ENCODE data around the gene CEP41. TPM values are rescaled to one million over a fixed set of nuclear protein-coding genes. Genes with fewer than 3 reads are reported as not detected.

The CEP41 gene
- total RNA-seq, 1 experiment from 2014 or later: not detected

DNA sequence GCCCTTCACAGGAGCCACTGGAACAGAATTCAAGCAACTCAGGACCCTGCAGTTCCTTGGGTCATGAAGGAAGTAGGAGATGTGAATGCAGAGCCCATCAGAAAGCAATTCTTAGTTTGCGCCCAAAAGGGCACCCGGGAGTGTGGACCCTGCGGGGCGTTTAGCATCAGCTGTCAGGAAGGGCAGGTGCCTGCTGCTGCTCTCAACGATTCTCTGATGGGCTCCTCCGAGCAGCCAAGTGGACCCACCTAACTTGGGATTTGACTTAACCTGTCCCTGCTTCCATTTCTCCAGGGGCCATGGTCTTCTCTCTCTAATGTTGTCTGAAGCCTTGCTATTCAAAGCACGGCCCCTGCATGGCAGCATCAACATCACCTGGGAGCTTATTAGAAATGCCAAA, 79.1 kb downstream of the CEP41 start:
- no peak for DNase-seq (ENCODE audit: low spot score)
- in situ Hi-C loops (cut with HindIII; ENCODE audit: low sequenced_read_pairs): no loop called here

DNA sequence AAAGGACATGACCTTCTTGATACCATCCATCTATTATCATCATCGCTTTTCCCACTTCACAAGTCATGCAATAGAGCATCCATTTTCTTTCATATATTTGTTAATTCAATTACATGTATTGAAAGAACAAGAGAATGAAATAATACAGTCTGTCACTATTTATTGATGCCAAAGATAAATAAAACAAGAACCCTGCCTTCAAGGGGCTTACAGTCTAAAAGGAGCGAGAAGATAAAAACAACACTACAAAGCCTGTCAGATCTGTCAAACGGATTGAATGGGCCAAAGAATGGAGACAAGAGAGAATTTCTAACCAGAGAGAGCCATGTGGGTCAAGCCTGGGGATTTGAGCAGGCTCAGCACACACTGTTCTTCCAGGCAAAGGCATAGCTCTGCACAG, 80.3 kb downstream of the CEP41 start:
- in situ Hi-C loops (cut with HindIII; ENCODE audit: low sequenced_read_pairs): no loop called here

DNA sequence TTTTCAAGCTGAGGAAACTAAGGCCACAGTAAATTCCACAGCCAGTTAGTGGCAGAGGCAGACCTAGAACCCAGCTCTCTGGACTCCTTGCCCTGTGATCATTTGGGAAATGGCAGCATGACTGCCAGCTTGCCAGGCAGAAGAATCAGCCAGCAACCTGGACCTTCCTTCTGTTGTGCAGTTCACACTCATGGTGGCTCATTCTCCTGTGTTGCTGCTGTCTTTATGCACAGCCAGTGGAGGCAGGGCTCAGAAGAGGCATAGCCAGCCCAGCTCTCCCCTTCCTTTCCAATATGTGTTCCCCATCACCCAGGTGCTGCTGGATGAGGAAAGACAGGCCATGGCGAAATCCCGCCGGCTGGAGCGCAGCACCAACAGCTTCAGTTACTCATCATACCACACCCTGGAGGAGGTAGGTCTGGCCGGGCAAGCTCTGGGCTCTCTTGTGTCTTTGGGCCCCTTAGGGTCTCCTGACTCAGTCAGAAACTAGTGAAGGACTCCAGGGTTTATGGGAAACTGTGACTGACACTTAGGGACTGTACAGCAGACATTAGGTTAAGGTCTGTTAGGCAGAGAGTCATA, 81.4 kb downstream of the CEP41 start:
- DNase-seq (ENCODE audit: low spot score): no peak
- in situ Hi-C loops (cut with HindIII; ENCODE audit: low sequenced_read_pairs): no loop called here

More for the DNA sequence above, 80.3 kb downstream of the CEP41 start:
- DNase-seq (ENCODE audit: low spot score): no peak

DNA sequence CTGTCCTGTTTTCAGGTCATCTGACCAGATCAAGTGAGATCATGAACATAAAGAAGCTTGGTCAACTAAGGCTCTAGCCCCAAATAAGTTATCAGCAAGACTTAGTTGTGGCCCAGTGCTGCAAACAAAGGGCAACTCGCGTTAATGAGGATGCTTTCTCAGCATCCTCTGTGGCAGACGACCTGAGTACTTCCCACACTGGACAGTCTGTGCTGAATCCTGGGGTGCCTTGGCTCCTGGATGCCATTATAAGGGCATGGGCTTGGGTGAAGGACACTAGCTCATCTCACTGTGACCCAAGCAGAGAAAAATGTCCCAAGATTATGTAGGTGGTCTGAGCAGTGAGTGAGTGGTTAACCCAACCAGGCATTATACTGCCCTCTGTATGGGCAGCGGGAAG, 82.3 kb downstream of the CEP41 start:
- no peak for DNase-seq (ENCODE audit: low spot score)
- in situ Hi-C loops (cut with HindIII; ENCODE audit: low sequenced_read_pairs): no loop called here

DNA sequence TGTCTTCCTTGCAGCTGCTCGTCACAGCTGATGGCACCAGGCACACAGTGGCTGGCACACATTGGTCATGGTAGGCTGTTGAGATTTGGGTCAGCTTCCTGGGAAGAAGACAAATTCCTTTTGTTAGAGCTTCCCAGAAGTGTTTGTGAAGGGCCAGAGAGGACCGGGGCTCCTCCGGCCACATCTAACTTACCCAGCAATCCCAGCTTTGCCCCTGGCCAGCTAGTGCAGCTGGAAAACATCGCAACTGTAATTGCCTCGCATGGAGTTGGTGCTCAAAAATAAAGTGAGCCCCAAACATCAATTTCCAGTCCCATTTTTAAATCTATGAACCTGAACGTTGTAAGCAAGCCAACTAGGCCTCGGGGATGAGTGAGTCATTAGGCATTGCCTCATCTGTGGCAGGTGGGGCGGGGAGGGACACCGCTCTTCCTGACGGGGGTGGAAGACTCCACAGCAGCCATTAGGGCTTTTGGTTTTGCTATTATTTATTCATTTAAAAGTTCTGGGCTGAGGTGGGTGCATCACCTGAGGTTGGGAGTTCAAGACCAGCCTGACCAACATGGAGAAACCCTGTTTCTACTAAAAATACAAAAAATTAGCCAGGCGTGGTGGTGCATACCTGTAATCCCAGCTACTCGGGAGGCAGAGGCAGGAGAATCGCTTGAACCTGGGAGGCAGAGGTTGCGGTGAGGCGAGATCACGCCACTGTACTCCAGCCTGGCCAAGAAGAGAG, 83.8 kb downstream of the CEP41 start:
- DNase-seq (ENCODE audit: low spot score): no peak
- in situ Hi-C loops (cut with HindIII; ENCODE audit: low sequenced_read_pairs): no loop called here

DNA sequence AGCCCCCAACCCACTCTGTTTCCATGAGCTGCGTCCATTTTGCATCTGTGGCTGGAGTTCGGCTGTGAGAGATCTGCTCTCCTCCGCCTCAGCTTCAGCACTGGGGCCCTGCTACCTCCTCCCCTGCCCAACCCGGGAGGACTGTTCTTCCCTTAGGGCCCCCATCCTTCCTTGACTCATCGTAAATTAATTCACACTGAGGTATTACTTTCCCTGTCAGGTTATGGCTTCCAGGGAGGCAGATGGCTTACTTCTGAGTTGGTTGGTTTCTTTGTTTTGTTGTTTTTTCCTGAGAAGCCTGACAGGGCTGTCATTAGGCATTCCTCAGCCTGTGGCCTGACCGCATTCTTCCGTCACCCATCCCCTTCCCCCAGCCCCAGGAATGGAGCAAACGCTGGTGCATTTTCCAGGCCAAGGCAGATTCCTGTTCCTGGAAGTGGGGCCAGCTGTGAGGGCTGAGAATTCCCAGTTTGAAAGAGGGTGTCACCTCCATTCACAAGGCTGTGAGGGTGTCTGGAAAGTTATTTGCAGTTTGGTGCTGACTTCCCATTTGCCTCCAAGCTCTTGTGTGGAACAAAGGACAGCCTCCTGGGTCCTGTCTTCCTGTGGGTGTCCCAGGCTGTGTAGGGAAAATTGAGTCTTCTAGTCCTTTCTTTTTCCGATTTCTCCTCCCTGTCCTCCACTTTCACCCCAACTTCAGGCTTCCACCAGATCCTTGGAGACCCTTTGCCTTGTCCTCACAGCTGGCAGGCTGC, 84.5 kb downstream of the CEP41 start:
- in situ Hi-C loops (cut with HindIII; ENCODE audit: low sequenced_read_pairs): no loop called here
- no peak for DNase-seq (ENCODE audit: low spot score)

DNA sequence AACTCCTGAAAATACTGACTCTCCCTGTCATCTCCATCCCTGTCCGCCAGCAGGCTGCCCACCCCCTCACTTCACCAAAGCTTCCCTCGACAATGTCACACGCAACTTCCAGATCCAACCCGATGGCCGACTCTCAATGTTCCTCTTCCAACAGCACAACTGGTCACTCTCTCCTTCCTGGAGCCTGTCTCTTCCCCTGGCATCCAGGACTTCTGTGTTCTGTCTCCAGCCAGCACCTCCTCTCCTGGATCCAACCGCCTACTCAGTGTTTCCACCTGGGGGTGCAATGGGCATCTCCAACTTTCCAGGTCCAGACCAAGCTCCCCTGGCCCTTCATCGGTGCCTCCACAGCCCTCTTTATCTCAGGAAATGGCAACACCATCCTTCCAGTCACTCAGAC, 87.6 kb downstream of the CEP41 start:
- in situ Hi-C loops (cut with HindIII; ENCODE audit: low sequenced_read_pairs): no loop called here
- DNase-seq (ENCODE audit: low spot score): no peak

DNA sequence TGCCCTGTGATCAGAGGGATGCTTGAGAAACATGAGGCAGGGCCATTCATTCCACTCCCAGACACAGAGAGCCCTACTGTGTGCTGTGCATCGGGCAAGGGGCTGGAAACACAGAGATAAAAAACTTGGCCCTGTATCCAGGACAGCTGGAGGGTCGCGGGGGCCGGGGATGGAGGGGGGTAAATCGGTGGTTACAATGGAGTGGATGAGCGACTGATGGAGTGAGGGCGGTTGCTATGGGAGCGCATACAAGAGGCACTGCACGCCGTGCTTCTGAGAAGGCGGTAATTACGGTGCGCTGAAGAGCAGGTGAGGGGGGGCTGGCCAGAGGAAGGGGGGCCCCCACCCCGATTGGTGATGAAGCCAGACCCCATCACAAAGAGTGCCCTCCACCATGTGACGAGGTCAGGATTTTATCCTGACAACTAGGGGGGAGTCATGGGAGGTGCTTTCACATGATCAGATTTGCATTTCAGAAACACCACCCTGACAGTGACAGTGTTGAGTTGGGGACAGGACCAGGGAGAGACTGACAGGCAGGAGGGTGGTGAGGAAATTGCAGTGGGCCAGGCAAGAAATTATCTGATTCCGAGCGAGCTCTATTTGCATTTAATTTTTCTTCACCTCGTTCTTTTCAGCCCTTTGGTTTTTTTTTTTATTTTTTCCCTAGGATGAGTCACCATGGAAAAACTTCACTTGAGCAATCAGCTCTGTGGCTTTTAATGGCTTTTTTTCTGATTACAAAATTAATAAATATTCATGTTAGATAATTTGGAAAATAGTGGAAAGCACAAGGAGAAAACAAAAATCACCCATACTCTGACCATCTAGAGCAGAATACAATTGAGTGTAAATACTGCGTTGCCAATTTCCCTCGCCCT, 88.4 kb downstream of the CEP41 start:
- no peak for DNase-seq (ENCODE audit: low spot score)
- in situ Hi-C loops (cut with HindIII; ENCODE audit: low sequenced_read_pairs): no loop called here

DNA sequence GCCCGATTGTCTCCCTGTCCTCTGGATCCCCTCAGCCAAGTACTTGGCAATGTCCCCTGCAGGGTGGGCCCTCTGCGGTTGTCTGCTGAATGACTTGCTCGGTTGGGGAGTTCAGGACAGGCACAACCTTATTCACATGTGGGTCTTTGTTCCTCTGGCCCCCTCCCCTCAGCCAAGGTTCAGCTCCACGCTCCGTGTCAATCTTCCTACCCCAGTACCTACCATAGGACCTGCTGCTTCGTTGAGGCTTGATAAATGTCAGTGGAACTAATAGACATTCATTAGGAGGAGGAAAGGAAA, 89.1 kb downstream of the CEP41 start:
- DNase-seq (ENCODE audit: low spot score): no peak
- in situ Hi-C loops (cut with HindIII; ENCODE audit: low sequenced_read_pairs): no loop called here

DNA sequence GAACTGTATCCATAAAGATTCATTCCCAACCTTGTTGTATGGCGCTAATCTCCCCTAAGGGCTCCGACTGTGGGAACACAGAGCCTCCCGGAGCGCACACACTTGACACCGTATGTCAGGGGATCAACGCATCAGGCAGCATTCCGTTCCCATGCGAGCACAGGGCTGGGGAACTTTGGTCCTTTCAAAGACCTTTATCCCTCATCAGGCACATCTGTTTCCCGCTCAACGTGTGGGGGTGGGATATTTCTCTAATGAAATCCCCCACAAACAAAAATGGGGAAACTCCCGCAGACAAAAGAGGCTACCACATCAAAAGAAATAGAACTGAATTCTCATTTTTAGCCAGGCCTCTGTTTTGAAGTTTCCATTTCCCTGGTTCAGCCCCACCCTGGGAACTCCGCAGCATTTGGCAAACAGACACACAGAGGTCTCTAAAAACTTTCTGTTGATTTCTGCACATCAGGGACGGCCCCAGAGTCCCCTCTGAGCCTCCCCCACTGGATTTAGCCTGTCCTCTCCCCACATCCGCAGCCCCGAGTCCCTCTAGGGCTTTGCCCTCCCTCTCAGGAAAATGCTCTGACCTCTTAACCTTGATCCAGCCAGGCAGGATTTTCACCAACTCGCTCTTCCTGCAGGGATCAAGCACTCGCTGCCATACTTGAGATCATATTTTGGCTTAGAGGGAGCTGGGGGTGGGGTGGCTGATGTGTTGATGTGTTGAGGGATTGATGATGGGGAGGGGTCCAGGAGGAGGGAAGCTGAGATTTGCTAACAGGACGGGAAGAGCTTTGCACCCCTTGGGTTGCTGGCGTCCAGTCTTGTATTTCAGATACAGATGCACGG, 89.6 kb downstream of the CEP41 start:
- DNase-seq (ENCODE audit: low spot score): no peak
- in situ Hi-C loops (cut with HindIII; ENCODE audit: low sequenced_read_pairs): no loop called here

DNA sequence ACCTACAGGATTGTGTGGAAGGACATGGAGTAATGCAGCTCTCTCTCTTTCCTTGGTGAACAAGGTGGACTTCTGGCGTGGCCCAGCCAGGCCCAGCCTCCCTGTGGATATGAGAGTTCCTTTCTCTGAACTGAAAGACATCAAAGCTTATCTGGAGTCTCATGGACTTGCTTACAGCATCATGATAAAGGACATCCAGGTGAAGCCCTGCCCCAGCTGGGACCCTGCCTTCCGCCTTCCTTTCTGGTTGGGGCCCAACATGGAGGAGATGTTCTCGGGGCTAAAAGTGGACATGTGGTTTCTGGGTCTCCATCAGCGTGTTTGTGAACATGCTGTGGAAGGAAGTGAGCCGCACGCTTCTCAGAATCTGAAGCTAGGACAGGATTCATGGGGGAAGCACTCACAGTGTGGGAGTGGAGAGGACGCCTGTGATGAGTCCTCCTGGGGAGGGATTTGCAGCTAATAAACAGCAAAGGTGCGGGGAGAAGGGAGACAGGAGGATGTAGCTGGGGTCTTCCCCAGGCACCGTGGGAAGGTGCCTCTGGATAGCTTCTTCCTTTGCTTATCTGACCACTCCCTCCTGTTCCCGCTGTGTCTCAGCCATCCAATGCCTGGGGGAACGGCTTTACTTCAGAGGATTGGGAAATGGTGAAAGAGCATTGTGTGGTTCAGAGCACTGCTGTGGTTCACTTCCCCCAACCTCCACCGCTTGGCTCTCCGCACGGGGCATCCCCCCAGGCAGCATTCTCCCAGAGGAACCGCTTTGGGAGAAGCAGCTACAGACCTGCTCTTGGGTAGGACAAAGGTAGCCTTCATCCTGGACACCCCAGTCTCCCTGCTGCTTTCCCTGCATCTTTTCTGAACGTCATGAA, 90.7 kb downstream of the CEP41 start:
- in situ Hi-C loops (cut with HindIII; ENCODE audit: low sequenced_read_pairs): no loop called here
- no peak for DNase-seq (ENCODE audit: low spot score)

DNA sequence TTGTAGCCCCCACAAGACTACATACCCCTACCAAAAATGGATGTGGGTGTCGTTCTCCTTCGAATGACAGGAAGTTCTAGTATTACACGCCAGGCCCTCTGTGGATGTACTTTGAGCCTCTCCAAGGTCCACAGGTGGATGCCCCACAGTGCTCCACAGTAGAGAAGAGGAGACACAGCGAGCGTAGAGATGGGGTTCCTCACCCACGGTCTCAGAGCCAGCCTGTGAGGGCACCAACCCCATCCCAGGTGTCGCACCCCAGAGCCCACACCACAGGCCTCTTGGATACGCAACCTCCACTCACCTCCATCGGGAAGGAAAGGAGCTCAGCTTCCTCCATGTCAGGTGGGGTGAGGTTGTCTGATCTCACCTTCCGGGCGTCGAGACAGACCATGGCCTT, 93.9 kb downstream of the CEP41 start:
- in situ Hi-C loops (cut with HindIII; ENCODE audit: low sequenced_read_pairs): no loop called here
- DNase-seq (ENCODE audit: low spot score): no peak

DNA sequence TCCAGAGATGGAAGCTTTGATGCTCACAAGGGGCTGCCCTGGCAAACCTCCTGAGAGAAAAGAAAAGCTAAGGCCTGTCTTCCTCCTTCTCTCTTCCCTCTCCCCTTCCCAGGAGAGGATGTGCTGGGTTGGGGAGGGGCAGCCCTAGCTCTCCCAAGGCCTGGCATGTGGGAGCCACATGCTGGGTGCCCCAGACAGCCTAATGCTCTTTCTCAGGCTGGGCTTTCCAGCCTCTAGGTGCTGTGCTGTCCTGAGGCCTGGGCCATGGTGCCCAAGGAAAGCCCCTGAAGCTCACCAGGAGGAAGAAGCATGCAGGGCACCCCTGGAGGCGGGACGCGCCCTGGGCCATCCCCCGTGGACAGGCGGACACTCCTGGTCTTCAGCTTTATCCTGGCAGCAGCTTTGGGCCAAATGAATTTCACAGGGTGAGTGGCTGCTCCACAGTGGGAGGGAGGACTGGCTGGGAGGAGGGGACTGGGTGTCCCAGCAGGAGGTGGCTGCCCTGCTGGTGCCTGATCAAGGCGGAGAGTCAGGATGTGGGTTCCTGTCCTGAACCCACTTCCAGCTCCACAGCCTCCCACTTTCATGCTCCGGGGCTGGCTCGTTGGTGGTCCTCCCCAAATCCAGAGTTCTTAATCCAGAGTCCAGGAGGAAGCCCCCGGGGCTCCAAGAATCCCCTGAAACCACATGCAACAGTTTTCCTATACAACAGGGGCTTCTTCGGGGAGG, 94.5 kb downstream of the CEP41 start:
- in situ Hi-C loops (cut with HindIII; ENCODE audit: low sequenced_read_pairs): no loop called here
- no peak for DNase-seq (ENCODE audit: low spot score)

DNA sequence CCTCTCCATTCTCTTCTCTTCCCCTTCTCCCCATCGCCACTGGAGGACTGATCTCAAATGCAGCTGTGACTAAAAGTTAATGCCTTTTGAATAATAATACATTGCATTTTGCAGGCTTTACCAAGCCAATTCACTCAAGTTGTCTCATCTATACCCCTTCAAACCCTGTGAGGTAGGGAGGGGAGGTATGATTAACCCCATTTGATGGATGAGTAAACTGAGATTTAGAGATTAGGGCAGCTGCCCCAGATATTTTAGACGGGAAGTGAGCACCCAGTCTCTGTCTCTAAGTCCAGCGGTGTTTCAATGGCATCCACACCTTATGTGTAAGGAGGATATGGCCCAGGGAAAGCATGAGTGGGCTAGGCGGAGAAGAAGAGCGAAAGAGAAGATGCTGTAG, 95.1 kb downstream of the CEP41 start:
- in situ Hi-C loops (cut with HindIII; ENCODE audit: low sequenced_read_pairs): no loop called here
- DNase-seq (ENCODE audit: low spot score): no peak

DNA sequence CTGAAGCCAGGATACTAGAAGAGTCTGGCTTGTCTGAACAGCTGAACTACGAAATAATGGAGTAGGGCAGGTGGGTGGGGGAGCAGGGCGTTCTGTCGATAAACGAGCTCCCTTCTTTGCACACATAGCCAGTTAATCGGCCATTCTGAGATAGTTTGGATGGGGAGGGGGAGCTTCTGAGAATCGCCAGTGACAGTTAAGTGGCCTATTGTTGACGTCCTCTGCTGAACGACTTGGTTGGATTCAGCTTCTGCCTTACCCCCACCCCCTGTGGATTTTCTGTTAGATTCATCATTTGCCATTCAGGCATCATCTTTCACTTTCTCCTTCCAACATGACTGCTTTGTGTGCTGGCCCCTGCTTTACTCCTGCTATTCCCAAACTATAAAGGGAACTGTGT, 95.7 kb downstream of the CEP41 start:
- in situ Hi-C loops (cut with HindIII; ENCODE audit: low sequenced_read_pairs): no loop called here

DNA sequence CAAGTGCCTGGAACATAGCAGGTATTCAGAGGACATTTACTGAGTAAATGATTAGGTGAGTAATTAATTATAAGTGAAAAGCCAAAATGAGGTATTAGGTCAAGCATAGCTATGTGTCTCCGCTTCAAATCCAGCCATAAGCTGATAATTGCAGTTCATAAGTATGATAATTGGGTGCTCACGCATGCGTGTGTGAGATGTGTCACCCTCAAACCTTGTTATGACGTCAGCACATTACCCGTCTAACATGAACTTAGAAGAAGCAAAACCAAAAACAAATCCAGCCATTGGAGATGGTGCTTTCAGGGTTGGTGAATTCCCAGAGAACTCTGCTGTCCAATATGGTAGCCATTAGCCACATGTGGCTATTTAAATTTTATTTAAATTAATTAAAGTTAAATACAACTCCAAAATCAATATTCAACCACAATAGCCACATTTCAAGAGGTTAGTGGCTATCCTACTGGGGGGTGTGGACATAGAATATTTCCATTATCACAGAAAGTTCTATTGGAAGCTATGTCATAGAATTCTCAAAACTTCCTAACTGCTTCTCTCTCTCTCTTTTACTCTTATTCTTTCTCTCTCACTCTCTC, 96.4 kb downstream of the CEP41 start, which contains the start of gene CPA5:
Gene CPA5, plus strand, starts transcription at position 546 of the 596 bp plus-strand sequence. CDS start 1,670 bp downstream, outside the sequence.
- no peak for DNase-seq (ENCODE audit: low spot score)
- in situ Hi-C loops (cut with HindIII; ENCODE audit: low sequenced_read_pairs): no loop called here

More for the DNA sequence above, 95.7 kb downstream of the CEP41 start:
- DNase-seq (ENCODE audit: low spot score): no peak
